Erythroblast (primary cell): ENCODE measurements around the gene SELENOW.
A peak's percentile ranks its signal among the peaks of the same experiment; 100 is the strongest.
"Not testable (repeated sequence)": the region's sequence is repeated elsewhere in the genome, so short reads cannot be mapped to it uniquely, and the experiment has no call there.

Source experiments
- DNase-seq, 2 experiments: peaks; one replicate each; lab custom pipeline; 2025; lab: John Stamatoyannopoulos, UW
- GATA1 ChIP-seq: IDR thresholded peaks from 2 replicates; pipeline ENCODE4 v1.6.1; 2011; ENCODE audit warnings: low read depth, mild to moderate bottlenecking, control low read depth, low read length, moderate library complexity
- POLR2A ChIP-seq: IDR thresholded peaks from 2 replicates; pipeline ENCODE4 v1.6.1; 2011; ENCODE audit warnings: mild to moderate bottlenecking, low read length

The SELENOW gene

GRCh38 chr19:47805313-47805712 is 26.8 kb downstream of the SELENOW start:
- TF ChIP-seq GATA1, result no peak
- no peak for DNase-seq

- no peak for TF ChIP-seq GATA1
- no peak for TF ChIP-seq POLR2A
- DNase-seq, result no peak
Measured at GRCh38 chr19:47806435-47806834, 27.9 kb downstream of the SELENOW start.

GRCh38 chr19:47813304-47813994 is 34.9 kb downstream of the SELENOW start:
- TF ChIP-seq GATA1 (no peak), POLR2A (no peak)
- DNase-seq, result peak; percentile 71 to 81

DNA sequence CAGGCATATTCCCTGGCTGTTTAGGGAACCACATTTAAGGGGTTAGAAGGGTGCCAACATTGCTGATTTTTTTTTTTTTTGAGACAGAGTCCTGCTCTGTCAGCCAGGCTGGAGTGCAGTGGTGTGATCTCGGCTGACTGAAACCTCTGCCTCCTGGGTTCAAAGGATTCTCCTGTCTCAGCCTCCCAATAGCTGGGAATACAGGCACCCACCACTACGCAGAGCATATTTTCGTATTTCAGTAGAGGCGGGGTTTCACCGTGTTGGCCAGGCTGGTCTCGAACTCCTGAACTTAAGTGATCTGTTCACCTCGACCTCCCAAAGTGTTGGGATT is 35.5 kb downstream of the SELENOW start:
- no peak for DNase-seq
- TF ChIP-seq GATA1 (no peak), POLR2A (no peak)

- not testable (repeated sequence) for DNase-seq
Measured at GRCh38 chr19:47816270-47816669, 37.8 kb downstream of the SELENOW start.

GRCh38 chr19:47818221-47818620 is 39.7 kb downstream of the SELENOW start:
- DNase-seq, result not testable (repeated sequence)

GRCh38 chr19:47819858-47820257 is 41.4 kb downstream of the SELENOW start:
- no peak for DNase-seq
- TF ChIP-seq POLR2A (no peak), GATA1 (no peak)

GRCh38 chr19:47820410-47820809 is 41.9 kb downstream of the SELENOW start:
- TF ChIP-seq POLR2A, result no peak
- no peak for TF ChIP-seq GATA1

DNA sequence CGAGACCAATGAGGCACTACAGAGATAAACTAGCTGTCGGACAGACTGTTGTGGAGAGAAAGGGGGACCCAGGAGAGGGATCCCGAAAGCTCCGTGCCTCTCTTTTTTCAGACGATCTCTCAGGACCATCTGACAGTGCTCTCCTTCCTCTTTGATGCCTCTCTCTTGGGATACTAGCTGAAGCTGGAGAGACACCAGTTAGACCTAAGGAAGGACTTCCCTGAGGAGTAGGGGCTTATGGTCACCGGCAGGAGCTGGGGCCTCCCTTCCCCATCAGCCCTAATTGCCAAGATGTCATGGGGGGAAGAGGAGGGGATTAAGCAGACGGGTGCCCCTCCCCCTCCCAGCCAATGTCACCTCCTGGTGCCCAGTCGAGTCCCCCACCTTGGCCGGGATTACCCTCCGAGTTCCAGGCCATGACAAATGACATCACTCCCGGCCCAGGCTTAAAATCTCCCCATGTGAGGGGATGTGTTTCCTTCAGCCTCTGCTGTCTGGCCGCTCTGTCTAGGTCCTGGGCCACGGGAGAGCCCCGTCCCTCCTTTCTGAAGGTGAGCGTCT is 43.0 kb downstream of the SELENOW start, which contains the start of gene CRX:
CRX (plus strand) TSS at position 478 of the 561 bp plus-strand sequence. CDS start 12,507 bp downstream, outside the sequence.
- no peak for TF ChIP-seq POLR2A
- TF ChIP-seq GATA1, result no peak
- no peak for DNase-seq

More at GRCh38 chr19:47820410-47820809, 41.9 kb downstream of the SELENOW start:
- no peak for DNase-seq

DNA sequence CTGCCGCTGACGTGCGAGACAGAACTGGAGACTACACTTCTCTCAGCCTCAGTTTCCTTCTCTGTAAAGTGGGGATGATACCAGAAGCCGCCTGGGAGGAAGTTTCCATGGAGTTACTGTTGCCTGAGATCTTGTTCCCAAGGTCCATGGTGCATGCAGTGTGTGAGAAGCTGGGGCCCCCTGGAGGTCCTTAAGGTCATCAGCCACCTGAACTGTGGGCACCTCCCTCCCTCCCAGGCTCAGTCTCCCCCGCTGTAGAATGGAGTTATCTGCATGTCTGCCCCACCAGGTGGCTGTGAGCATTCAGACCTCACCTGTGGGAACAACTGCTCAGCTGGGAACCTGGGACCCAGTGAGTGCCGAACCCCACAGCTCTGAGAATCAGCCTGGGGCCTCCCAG is 45.9 kb downstream of the SELENOW start:
- no peak for DNase-seq
- TF ChIP-seq POLR2A (no peak), GATA1 (no peak)

DNA sequence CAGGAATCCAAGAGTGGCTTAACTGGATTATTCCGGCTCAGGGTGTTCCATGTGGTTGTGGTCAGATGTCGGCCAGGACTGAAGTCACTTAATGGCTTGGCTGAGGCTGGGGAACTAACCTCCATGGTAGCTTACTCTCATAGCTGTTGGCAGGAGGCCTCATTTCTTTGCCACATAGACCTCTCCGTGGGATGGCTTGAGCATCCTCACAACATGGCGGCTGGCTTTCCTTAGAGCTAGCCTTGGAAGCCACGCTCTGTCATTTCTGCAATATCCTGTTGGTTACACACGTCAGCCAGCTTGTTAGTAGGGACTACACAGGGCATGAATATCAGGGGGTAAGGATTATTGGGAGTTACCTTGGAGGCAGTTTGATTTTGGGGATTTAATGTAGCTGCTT is 48.3 kb downstream of the SELENOW start:
- no peak for TF ChIP-seq POLR2A

DNA sequence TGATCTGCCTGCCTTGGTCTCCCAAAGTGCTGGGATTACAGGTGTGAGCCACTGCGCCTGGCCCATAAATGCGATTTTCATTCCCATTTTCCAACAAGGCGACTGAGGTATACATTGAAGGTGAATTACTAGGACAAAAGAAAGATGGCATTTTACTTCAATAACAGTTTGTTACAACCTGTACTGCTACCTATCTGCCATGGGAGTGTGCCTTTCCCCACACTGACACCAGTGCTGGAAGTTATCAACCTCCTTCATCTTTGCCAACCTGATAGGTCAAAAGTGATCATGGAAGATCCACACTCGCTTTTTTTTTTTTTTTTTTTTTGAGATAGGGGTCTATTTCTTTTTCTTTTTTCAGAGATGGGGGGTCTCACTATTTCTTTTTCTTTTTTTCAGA is 54.2 kb downstream of the SELENOW start:
- DNase-seq, result no peak
- TF ChIP-seq POLR2A (no peak), GATA1 (no peak)

More for the DNA sequence above, 48.3 kb downstream of the SELENOW start:
- no peak for DNase-seq
